H1 (cell line): Measurements from ENCODE around the gene PURB. TPM values are rescaled to one million over a fixed set of nuclear protein-coding genes. Genes with fewer than 3 reads are reported as not detected.

Source experiments
- CREB1 ChIP-seq: IDR thresholded peaks from 2 replicates; pipeline ENCODE4 v1.6.1; 2012; ENCODE audit warnings: inconsistent platforms
- EGR1 ChIP-seq: IDR thresholded peaks from 2 replicates; pipeline ENCODE4 v1.6.1; 2011; ENCODE audit warnings: low read depth, low read length, borderline replicate concordance
- KDM4A ChIP-seq: IDR thresholded peaks from one replicate; pipeline ENCODE4 v1.7.1; 2012; ENCODE audit warnings: low read depth, mild to moderate bottlenecking, moderate library complexity, low read length, inconsistent platforms; ENCODE audit not compliant: severe bottlenecking
- POLR2AphosphoS5 ChIP-seq: IDR thresholded peaks from 2 replicates; pipeline ENCODE4 v1.6.1; 2011; ENCODE audit warnings: low read depth, low read length
- SP2 ChIP-seq: IDR thresholded peaks from 2 replicates; pipeline ENCODE4 v1.6.1; 2012; ENCODE audit warnings: mild to moderate bottlenecking, low read length, inconsistent platforms
- SP4 ChIP-seq: IDR thresholded peaks from 2 replicates; pipeline ENCODE4 v1.6.1; 2012; ENCODE audit warnings: low read length, inconsistent platforms
- TAF1 ChIP-seq: IDR thresholded peaks from 2 replicates; pipeline ENCODE4 v1.6.1; 2011; ENCODE audit warnings: mild to moderate bottlenecking, low read depth, low read length
- TBP ChIP-seq: IDR thresholded peaks from 2 replicates; pipeline ENCODE4 v1.6.1; 2011; ENCODE audit warnings: low read depth, low read length, improper control_type of control experiment
- TEAD4 ChIP-seq: IDR thresholded peaks from 2 replicates; pipeline ENCODE4 v1.6.1; 2012; ENCODE audit warnings: low read depth, low read length, inconsistent platforms, mixed read lengths
- polyA plus RNA-seq, 7 experiments: library from polyadenylated mRNA; depleted of rRNA in 3 of 7; stranded (reverse) in 5 of 7; unstranded in 2 of 7; fragments of >200 nt in 5 of 7; fragments of 200-250 nt in 2 of 7; gene quantifications; 1 replicate in 5 of 7; 2 replicates in 1 of 7; 4 replicates in 1 of 7; pipeline versions ENCODE4 v1.2.1 to v1.2.3, GENCODE V29; 2011 to 2013; ENCODE audit warnings: missing spikeins in 2 of 7, mixed read lengths in 2 of 7
- total RNA-seq: library from RNA; stranded (reverse); fragmentation: NEBNext Ultra II Directional; extraction: Animal tissue kit (Norgen Biotek cat#: 25700); gene quantifications from 2 replicates; pipeline ENCODE4 v1.2.1, GENCODE V29; 2021
- TF ChIP-seq, protein P1 (sequence below): IDR thresholded peaks from 2 replicates; pipeline ENCODE4 v1.6.1; 2011; ENCODE audit warnings: low read length, improper control_type of control experiment
- TF ChIP-seq, protein P2 (sequence below): fragments of 300-600 bp; sonication (generic); IDR thresholded peaks from 2 replicates; pipeline ENCODE4 v1.7.1; 2012; ENCODE audit warnings: low read length, moderate library complexity, mild to moderate bottlenecking, inconsistent platforms; ENCODE audit not compliant: insufficient replicate concordance

PURB gene
- total and polyA plus RNA-seq, 2 of the 8 experiments (the other 6 are each of a cell fraction or from before 2014, with no cell fraction given), result 3.3 to 22.7 TPM

DNA sequence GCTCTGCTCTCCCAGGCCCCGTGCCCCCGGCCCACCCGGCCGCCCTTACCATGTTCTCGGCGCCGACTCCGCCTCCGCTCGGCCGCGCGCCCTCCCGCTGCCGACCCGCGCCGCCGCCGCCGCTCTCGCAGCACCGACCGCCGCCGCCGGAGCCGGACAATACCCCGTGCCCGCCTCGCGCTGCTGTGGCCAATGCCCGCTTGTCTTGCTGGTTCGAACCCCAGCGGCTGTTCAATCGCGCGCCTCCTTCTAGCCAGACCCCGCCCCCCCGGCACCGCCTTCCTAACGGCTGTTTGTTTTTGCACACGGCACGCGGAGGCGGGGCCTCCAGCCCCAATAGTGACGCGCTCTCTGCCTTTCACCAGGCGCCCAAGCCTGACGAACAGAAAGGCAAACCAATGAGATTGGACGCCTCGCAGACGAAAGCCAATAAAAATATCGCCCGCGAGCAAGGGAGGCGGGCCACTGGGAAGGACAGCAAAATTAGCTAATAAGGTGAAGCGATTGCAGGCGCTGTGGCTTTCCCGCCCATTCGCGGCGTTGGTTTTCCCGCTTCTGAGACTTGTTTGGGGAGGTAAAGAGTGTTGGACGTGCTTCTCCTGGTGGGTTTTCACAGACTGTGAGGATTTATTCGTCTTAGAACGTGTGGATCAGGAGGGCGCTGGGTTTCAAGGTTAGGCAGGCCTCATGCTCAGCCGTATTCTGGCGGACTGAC lies 37.3 kb downstream of the PURB start, which contains the start of gene H2AZ2 (continued):
- TF ChIP-seq TAF1 (peak; percentile 96), CREB1 (peak; percentile 83), POLR2AphosphoS5 (peak; percentile 87), KDM4A (peak; percentile 52), SP4 (peak; percentile 92), TEAD4 (no peak), EGR1 (no peak), TBP (peak; percentile 87), SP2 (peak; percentile 98)
- TF ChIP-seq, protein P1, sequence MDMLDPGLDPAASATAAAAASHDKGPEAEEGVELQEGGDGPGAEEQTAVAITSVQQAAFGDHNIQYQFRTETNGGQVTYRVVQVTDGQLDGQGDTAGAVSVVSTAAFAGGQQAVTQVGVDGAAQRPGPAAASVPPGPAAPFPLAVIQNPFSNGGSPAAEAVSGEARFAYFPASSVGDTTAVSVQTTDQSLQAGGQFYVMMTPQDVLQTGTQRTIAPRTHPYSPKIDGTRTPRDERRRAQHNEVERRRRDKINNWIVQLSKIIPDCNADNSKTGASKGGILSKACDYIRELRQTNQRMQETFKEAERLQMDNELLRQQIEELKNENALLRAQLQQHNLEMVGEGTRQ, result no peak
- TF ChIP-seq, protein P2, sequence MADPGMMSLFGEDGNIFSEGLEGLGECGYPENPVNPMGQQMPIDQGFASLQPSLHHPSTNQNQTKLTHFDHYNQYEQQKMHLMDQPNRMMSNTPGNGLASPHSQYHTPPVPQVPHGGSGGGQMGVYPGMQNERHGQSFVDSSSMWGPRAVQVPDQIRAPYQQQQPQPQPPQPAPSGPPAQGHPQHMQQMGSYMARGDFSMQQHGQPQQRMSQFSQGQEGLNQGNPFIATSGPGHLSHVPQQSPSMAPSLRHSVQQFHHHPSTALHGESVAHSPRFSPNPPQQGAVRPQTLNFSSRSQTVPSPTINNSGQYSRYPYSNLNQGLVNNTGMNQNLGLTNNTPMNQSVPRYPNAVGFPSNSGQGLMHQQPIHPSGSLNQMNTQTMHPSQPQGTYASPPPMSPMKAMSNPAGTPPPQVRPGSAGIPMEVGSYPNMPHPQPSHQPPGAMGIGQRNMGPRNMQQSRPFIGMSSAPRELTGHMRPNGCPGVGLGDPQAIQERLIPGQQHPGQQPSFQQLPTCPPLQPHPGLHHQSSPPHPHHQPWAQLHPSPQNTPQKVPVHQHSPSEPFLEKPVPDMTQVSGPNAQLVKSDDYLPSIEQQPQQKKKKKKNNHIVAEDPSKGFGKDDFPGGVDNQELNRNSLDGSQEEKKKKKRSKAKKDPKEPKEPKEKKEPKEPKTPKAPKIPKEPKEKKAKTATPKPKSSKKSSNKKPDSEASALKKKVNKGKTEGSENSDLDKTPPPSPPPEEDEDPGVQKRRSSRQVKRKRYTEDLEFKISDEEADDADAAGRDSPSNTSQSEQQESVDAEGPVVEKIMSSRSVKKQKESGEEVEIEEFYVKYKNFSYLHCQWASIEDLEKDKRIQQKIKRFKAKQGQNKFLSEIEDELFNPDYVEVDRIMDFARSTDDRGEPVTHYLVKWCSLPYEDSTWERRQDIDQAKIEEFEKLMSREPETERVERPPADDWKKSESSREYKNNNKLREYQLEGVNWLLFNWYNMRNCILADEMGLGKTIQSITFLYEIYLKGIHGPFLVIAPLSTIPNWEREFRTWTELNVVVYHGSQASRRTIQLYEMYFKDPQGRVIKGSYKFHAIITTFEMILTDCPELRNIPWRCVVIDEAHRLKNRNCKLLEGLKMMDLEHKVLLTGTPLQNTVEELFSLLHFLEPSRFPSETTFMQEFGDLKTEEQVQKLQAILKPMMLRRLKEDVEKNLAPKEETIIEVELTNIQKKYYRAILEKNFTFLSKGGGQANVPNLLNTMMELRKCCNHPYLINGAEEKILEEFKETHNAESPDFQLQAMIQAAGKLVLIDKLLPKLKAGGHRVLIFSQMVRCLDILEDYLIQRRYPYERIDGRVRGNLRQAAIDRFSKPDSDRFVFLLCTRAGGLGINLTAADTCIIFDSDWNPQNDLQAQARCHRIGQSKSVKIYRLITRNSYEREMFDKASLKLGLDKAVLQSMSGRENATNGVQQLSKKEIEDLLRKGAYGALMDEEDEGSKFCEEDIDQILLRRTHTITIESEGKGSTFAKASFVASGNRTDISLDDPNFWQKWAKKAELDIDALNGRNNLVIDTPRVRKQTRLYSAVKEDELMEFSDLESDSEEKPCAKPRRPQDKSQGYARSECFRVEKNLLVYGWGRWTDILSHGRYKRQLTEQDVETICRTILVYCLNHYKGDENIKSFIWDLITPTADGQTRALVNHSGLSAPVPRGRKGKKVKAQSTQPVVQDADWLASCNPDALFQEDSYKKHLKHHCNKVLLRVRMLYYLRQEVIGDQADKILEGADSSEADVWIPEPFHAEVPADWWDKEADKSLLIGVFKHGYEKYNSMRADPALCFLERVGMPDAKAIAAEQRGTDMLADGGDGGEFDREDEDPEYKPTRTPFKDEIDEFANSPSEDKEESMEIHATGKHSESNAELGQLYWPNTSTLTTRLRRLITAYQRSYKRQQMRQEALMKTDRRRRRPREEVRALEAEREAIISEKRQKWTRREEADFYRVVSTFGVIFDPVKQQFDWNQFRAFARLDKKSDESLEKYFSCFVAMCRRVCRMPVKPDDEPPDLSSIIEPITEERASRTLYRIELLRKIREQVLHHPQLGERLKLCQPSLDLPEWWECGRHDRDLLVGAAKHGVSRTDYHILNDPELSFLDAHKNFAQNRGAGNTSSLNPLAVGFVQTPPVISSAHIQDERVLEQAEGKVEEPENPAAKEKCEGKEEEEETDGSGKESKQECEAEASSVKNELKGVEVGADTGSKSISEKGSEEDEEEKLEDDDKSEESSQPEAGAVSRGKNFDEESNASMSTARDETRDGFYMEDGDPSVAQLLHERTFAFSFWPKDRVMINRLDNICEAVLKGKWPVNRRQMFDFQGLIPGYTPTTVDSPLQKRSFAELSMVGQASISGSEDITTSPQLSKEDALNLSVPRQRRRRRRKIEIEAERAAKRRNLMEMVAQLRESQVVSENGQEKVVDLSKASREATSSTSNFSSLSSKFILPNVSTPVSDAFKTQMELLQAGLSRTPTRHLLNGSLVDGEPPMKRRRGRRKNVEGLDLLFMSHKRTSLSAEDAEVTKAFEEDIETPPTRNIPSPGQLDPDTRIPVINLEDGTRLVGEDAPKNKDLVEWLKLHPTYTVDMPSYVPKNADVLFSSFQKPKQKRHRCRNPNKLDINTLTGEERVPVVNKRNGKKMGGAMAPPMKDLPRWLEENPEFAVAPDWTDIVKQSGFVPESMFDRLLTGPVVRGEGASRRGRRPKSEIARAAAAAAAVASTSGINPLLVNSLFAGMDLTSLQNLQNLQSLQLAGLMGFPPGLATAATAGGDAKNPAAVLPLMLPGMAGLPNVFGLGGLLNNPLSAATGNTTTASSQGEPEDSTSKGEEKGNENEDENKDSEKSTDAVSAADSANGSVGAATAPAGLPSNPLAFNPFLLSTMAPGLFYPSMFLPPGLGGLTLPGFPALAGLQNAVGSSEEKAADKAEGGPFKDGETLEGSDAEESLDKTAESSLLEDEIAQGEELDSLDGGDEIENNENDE, result no peak
